BLaER1 treated with 17β-estradiol and CSF1 and Interleukin-3, amounts not matched to agents 10 nM and 100 nM (cell line): Measurements from ENCODE around the gene CXXC5.
A peak's percentile ranks its signal among the peaks of the same experiment; 100 is the strongest.

Experiments
- H3K27ac ChIP-seq, 11 experiments: shearing (Covaris generic); formaldehyde crosslinking; 2 replicates each; pipeline ENCODE4 v1.8.1; 2022
- H3K27me3 ChIP-seq, 11 experiments: shearing (Covaris generic); formaldehyde crosslinking; 2 replicates each; pipeline ENCODE4 v1.8.1; 2022
- H3K36me3 ChIP-seq, 11 experiments: shearing (Covaris generic); formaldehyde crosslinking; 2 replicates each; pipeline ENCODE4 v1.8.1; 2022
- H3K4me1 ChIP-seq, 10 experiments: shearing (Covaris generic); formaldehyde crosslinking; 2 replicates each; pipeline ENCODE4 v1.8.1; 2022
- H3K4me2 ChIP-seq, 11 experiments: shearing (Covaris generic); formaldehyde crosslinking; 2 replicates each; pipeline ENCODE4 v1.8.1; 2022
- H3K4me3 ChIP-seq, 10 experiments: shearing (Covaris generic); formaldehyde crosslinking; 2 replicates each; pipeline ENCODE4 v1.8.1; 2022
- H3K9ac ChIP-seq, 11 experiments: shearing (Covaris generic); formaldehyde crosslinking; 2 replicates each; pipeline ENCODE4 v1.8.1; 2022
- H3K9me3 ChIP-seq, 11 experiments: shearing (Covaris generic); formaldehyde crosslinking; replicated peaks in 1 of 11; 2 replicates each; pipeline ENCODE4 v1.8.1; 2022
- H4K20me1 ChIP-seq, 11 experiments: shearing (Covaris generic); formaldehyde crosslinking; 2 replicates each; pipeline ENCODE4 v1.8.1; 2022
- Cebpa-rat ChIP-seq, 11 experiments: shearing (Covaris generic); IDR thresholded peaks; 2 replicates each; pipeline ENCODE4 v1.8.1; 2022

The CXXC5 gene

GRCh38 chr5:139678751-139679750 lies 30.9 kb downstream of the CXXC5 start:
- H3K9ac ChIP-seq, result peak overlapping the region in 8 of 11 experiments; percentile 3 to 59 (median 32); a peak in 11 of 22 replicates
- H3K9me3 ChIP-seq, result no peaks in the 10 kb centered on the region
- peaks cover 0 to 31% (median 22%) of the 10 kb centered on the region in 11 experiments; a peak in 19 of 22 replicates for H3K36me3 ChIP-seq
- peaks cover 53 to 93% (median 86%) of the 10 kb centered on the region in 10 experiments for H3K4me1 ChIP-seq
- peak overlapping the region; percentile 42 to 79 (median 62); a peak in 21 of 22 replicates for H3K4me2 ChIP-seq
- H3K4me3 ChIP-seq, result no peak overlapping the region
- peaks cover 19 to 92% (median 59%) of the 10 kb centered on the region in 11 experiments; a peak in 19 of 22 replicates for H4K20me1 ChIP-seq
- H3K27ac ChIP-seq, result peak overlapping the region in 8 of 11 experiments; percentile 34 to 72 (median 48); a peak in 15 of 22 replicates
- H3K27me3 ChIP-seq, result no peaks in the 10 kb centered on the region
- TF ChIP-seq Cebpa-rat (IDR thresholded peaks at IDR 0.05), result no peak

DNA sequence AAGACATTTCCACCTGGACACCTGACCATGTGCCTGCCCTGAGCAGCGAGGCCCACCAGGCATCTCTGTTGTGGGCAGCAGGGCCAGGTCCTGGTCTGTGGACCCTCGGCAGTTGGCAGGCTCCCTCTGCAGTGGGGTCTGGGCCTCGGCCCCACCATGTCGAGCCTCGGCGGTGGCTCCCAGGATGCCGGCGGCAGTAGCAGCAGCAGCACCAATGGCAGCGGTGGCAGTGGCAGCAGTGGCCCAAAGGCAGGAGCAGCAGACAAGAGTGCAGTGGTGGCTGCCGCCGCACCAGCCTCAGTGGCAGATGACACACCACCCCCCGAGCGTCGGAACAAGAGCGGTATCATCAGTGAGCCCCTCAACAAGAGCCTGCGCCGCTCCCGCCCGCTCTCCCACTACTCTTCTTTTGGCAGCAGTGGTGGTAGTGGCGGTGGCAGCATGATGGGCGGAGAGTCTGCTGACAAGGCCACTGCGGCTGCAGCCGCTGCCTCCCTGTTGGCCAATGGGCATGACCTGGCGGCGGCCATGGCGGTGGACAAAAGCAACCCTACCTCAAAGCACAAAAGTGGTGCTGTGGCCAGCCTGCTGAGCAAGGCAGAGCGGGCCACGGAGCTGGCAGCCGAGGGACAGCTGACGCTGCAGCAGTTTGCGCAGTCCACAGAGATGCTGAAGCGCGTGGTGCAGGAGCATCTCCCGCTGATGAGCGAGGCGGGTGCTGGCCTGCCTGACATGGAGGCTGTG lies 32.4 kb downstream of the CXXC5 start:
- H3K36me3 ChIP-seq, result peaks cover 0 to 32% (median 22%) of the 10 kb centered on the region in 11 experiments; a peak in 19 of 22 replicates
- H3K27ac ChIP-seq, result peak overlapping the region in 1 of 11 experiments; percentile 70; a peak in 1 of 22 replicates
- no peak for TF ChIP-seq Cebpa-rat (IDR thresholded peaks at IDR 0.05)
- H3K4me3 ChIP-seq, result no peak overlapping the region
- no peaks in the 10 kb centered on the region for H3K9me3 ChIP-seq
- peaks cover 11 to 87% (median 53%) of the 10 kb centered on the region in 11 experiments; a peak in 19 of 22 replicates for H4K20me1 ChIP-seq
- no peak overlapping the region for H3K9ac ChIP-seq
- peak overlapping the region in 1 of 11 experiments; percentile 48; a peak in 3 of 22 replicates for H3K4me2 ChIP-seq
- peaks cover 52 to 93% (median 86%) of the 10 kb centered on the region in 10 experiments for H3K4me1 ChIP-seq
- no peaks in the 10 kb centered on the region for H3K27me3 ChIP-seq

DNA sequence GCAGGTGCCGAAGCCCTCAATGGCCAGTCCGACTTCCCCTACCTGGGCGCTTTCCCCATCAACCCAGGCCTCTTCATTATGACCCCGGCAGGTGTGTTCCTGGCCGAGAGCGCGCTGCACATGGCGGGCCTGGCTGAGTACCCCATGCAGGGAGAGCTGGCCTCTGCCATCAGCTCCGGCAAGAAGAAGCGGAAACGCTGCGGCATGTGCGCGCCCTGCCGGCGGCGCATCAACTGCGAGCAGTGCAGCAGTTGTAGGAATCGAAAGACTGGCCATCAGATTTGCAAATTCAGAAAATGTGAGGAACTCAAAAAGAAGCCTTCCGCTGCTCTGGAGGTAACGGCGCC lies 32.9 kb downstream of the CXXC5 start:
- TF ChIP-seq Cebpa-rat (IDR thresholded peaks at IDR 0.05), result no peak
- Histone ChIP-seq H3K4me1 (peaks cover 52 to 96% (median 88%) of the 10 kb centered on the region in 10 experiments), H3K27ac (no peak overlapping the region), H3K4me2 (peak overlapping the region in 4 of 11 experiments; percentile 48 to 93 (median 58); a peak in 5 of 22 replicates), H3K4me3 (no peak overlapping the region), H3K9ac (0 out of 22 replicates have a peak overlapping the region, but pooled peaks of 1 of the 11 experiments have one; percentile 1), H4K20me1 (peaks cover 10 to 84% (median 49%) of the 10 kb centered on the region in 11 experiments; a peak in 19 of 22 replicates), H3K27me3 (no peaks in the 10 kb centered on the region), H3K36me3 (peaks cover 0 to 32% (median 22%) of the 10 kb centered on the region in 11 experiments; a peak in 19 of 22 replicates), H3K9me3 (no peaks in the 10 kb centered on the region)

DNA sequence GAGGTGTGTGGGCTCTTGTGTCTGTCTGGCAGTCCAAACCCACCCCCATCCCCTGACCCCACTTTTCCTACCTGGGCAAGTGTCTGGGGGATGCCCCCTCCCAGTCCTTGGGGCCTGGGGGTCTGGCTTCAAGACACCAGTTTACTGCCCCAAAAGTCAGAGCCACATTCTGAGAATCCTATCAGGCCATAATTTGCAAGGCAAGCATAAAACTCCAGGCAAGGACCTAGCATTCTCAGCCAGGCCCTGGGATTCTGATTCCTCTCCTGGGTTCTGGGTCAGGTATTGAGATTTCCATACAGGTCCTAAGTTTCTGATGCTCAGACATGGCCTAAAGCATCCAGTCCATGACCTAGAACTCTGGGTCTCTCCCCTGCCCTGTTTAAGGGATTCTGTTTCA lies 33.3 kb downstream of the CXXC5 start:
- no peak for TF ChIP-seq Cebpa-rat (IDR thresholded peaks at IDR 0.05)
- Histone ChIP-seq H3K9ac (0 out of 22 replicates have a peak overlapping the region, but pooled peaks of 1 of the 11 experiments have one; percentile 1), H3K4me2 (peak overlapping the region in 8 of 11 experiments; percentile 18 to 93 (median 52); a peak in 14 of 22 replicates), H3K27me3 (no peaks in the 10 kb centered on the region), H3K27ac (peak overlapping the region in 3 of 11 experiments; percentile 24 to 43 (median 34); a peak in 3 of 22 replicates), H3K9me3 (no peaks in the 10 kb centered on the region), H3K36me3 (peaks cover 0 to 32% (median 22%) of the 10 kb centered on the region in 11 experiments; a peak in 19 of 22 replicates), H3K4me3 (no peak overlapping the region), H4K20me1 (peaks cover 10 to 84% (median 49%) of the 10 kb centered on the region in 11 experiments; a peak in 19 of 22 replicates), H3K4me1 (peaks cover 52 to 98% (median 91%) of the 10 kb centered on the region in 10 experiments)

- Histone ChIP-seq H3K27me3 (no peaks in the 10 kb centered on the region), H3K36me3 (peaks cover 0 to 32% (median 22%) of the 10 kb centered on the region in 11 experiments; a peak in 19 of 22 replicates), H3K9ac (peak overlapping the region in 8 of 11 experiments; percentile 35 to 70 (median 57); a peak in 16 of 22 replicates), H3K9me3 (no peaks in the 10 kb centered on the region), H3K27ac (peak overlapping the region in 8 of 11 experiments; percentile 53 to 79 (median 66); a peak in 16 of 22 replicates), H4K20me1 (peaks cover 8 to 79% (median 44%) of the 10 kb centered on the region in 11 experiments; a peak in 19 of 22 replicates), H3K4me2 (peak overlapping the region; percentile 64 to 96 (median 86)), H3K4me1 (peaks cover 58 to 98% (median 91%) of the 10 kb centered on the region in 10 experiments), H3K4me3 (peak overlapping the region in 1 of 10 experiments; percentile 40; a peak in 1 of 20 replicates)
- TF ChIP-seq Cebpa-rat (IDR thresholded peaks at IDR 0.05), result no peak
Observed at GRCh38 chr5:139682016-139682975, 34.1 kb downstream of the CXXC5 start.

GRCh38 chr5:139683295-139684271 lies 35.4 kb downstream of the CXXC5 start:
- H3K36me3 ChIP-seq, result peaks cover 0 to 32% (median 22%) of the 10 kb centered on the region in 11 experiments; a peak in 19 of 22 replicates
- peak overlapping the region in 8 of 10 experiments; percentile 1 to 44 (median 22); a peak in 7 of 20 replicates for H3K4me3 ChIP-seq
- no peaks in the 10 kb centered on the region for H3K9me3 ChIP-seq
- H3K4me1 ChIP-seq, result peaks cover 57 to 98% (median 90%) of the 10 kb centered on the region in 10 experiments
- peak overlapping the region in 8 of 11 experiments; percentile 45 to 79 (median 66); a peak in 15 of 22 replicates for H3K27ac ChIP-seq
- H3K27me3 ChIP-seq, result no peaks in the 10 kb centered on the region
- peak overlapping the region; percentile 64 to 96 (median 86) for H3K4me2 ChIP-seq
- H3K9ac ChIP-seq, result peak overlapping the region in 10 of 11 experiments; percentile 2 to 70 (median 50); a peak in 16 of 22 replicates
- peaks cover 0 to 66% (median 37%) of the 10 kb centered on the region in 11 experiments; a peak in 18 of 22 replicates for H4K20me1 ChIP-seq
- TF ChIP-seq Cebpa-rat (IDR thresholded peaks at IDR 0.05), result no peak
